Measurements from ENCODE around the gene FARP1.

Gene FARP1

DNA sequence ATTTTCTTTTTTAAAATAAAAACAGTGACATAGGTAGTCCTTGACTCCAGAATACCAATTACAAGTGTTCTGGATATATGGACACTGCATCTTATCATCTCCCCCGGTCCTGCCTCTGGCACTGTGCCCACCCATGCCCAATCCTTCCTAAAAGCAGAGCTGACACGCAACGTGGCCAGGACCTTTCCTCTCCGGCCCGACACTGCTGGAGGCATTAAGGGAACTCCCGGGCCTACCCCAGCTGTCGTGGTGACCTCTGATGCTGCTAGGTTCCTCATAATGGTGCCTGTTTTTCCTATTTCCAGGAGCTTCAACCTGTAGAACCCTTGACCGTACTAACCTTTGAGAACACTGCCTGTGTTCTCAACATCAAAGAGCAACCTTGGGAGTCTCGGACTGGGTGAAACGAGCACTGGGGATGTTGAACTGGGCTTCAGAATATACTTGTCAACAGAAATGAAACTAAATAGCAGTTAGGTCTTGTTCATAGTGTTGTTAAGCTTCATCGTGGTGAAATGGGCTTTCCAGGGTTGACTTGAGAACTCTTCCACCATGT is 48.1 kb downstream of the FARP1 start:
- TF ChIP-seq GATA2 (IDR thresholded peaks at IDR 0.05; ENCODE audit: low read depth, low read length) (no peak), GATA3 (IDR thresholded peaks at IDR 0.05; ENCODE audit: low read depth, low read length) (no peak)

DNA sequence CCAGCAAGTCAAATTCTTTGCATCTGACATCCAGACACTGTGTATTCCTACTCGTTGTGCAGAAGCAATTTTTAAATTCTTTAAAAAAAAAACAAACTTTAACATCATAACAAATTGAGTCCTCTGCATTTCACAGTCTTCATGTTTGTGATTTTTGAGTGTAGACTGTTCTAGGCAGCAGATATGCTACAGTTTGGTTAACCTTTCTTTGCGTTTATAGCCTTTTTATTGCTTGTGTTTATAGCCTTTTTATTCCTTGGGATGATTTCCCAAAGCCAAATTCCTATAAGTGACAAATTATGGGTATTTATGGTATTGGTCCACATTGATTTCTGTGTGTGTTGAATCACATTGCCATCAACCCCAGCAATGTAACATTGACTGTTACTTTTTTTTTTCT is 49.1 kb downstream of the FARP1 start:
- TF ChIP-seq GATA3 (IDR thresholded peaks at IDR 0.05; ENCODE audit: low read depth, low read length) (no peak), GATA2 (IDR thresholded peaks at IDR 0.05; ENCODE audit: low read depth, low read length) (no peak)

DNA sequence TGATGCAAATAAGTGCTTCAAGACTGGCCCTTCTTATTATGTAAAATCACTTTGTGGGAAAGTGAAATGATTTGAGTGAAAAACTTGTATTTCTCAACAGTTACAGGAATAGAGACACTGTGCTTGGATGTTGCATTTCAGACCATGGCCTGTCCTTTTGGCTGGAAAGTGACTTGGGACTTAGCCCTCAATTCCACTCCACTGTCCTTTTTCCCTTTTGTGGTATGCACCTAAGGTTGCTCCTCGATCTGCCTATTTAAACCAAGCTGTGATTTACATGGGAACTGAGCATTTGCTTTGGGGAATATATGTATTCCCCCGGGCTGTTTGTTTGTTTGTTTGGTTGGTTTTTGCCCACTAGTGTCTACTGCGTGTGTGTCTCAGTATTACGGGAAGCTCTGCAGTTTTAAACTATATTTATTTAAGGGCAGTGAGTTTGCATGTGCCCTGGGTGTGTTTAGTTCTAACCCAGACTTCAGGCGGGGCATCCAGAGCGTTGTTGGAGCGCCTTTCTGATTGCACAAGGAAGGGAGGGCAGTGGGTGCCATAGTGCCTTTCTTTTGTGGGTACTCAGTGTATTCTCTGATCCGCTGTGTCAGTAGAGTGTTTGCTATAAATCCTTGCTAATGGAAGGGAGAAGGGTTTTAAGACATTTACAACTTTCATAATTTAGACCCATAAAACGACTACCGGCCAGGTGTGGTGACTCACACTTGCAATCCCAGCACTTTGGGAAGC is 52.3 kb downstream of the FARP1 start:
- no peak for TF ChIP-seq GATA2 (IDR thresholded peaks at IDR 0.05; ENCODE audit: low read depth, low read length)
- TF ChIP-seq GATA3 (IDR thresholded peaks at IDR 0.05; ENCODE audit: low read depth, low read length) = no peak

- TF ChIP-seq GATA2 (IDR thresholded peaks at IDR 0.05; ENCODE audit: low read depth, low read length) (no peak), GATA3 (IDR thresholded peaks at IDR 0.05; ENCODE audit: low read depth, low read length) (no peak)
These were observed 55.8 kb downstream of the FARP1 start for GRCh38 chr13:98198683-98199082.

DNA sequence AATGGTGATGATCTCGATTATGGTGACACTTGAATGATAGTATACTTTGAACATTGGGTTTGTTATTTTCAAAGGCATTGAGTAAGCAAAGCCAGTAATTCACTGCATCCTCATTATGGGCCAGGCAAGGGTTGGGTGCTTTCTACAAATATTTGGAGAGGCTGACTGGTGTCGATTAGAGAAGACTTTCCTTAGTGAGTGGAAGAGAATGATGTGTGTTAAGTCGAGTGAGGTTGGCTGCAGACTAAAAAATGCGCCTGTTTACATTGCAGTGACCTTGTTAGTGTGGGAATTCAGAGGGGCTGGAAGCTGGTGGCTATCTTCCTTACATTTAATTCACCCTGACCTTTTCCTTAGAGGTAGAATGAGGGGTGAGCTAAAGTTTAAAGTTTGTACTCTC is 56.6 kb downstream of the FARP1 start:
- TF ChIP-seq GATA3 (IDR thresholded peaks at IDR 0.05; ENCODE audit: low read depth, low read length) = no peak
- TF ChIP-seq GATA2 (IDR thresholded peaks at IDR 0.05; ENCODE audit: low read depth, low read length) = no peak

GRCh38 chr13:98200211-98200878 is 57.5 kb downstream of the FARP1 start:
- TF ChIP-seq GATA2 (IDR thresholded peaks at IDR 0.05; ENCODE audit: low read depth, low read length) (no peak), GATA3 (IDR thresholded peaks at IDR 0.05; ENCODE audit: low read depth, low read length) (no peak)

GRCh38 chr13:98201189-98201588 is 58.3 kb downstream of the FARP1 start:
- TF ChIP-seq GATA3 (IDR thresholded peaks at IDR 0.05; ENCODE audit: low read depth, low read length) = no peak
- TF ChIP-seq GATA2 (IDR thresholded peaks at IDR 0.05; ENCODE audit: low read depth, low read length) = no peak

DNA sequence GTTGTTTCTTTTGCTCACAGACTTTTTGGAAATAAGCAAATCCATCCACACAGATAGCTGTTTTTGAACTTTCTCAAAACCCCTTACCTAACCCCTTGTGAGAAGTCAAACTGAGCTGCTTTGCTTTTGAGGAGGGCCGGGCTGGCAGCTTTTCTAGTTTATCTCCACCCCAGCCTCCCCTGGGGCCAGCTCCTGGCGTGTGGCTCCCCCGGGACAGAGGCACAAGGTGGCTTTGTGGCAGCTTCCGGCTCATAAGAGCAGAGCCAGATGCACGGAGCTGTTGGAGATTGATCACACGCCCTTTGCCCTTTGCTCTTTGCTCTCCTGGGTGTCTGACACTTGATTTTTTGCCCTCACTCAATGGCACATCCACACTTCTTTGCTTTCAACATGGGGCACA is 59.1 kb downstream of the FARP1 start:
- TF ChIP-seq GATA2 (IDR thresholded peaks at IDR 0.05; ENCODE audit: low read depth, low read length) (no peak), GATA3 (IDR thresholded peaks at IDR 0.05; ENCODE audit: low read depth, low read length) (no peak)

DNA sequence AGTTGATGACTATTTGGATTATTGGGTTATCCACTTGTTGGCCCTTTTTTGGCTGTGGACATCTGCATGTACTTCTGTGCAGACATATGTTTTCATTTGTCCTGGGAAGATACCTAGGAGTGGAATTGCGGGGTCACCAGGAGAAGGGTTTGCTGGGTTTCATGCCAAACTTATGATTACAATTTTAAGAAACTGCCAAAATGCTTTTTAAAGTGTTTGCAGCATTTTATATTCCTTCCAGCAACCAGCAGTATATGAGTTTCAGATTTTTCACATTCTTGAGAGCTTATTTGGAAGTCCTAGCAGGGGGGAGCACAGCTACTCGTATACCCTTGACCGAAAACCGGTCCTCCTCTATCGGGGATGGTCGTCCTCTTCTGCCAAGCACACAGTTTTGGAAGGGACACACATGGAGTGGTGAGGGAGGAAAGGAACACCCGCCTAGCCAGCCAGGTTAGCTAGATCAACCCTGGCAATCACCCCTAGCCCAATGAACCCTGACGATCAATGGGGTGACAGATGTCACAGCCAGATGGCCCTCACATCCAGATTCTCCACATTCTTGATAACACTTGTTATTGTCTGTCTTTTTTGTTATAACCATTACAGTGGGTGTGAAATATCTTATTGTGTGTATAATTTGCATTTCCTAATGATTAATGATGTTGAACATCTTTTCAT is 60.9 kb downstream of the FARP1 start:
- TF ChIP-seq GATA3 (IDR thresholded peaks at IDR 0.05; ENCODE audit: low read depth, low read length) (no peak), GATA2 (IDR thresholded peaks at IDR 0.05; ENCODE audit: low read depth, low read length) (no peak)

- TF ChIP-seq GATA2 (IDR thresholded peaks at IDR 0.05; ENCODE audit: low read depth, low read length) (no peak), GATA3 (IDR thresholded peaks at IDR 0.05; ENCODE audit: low read depth, low read length) (no peak)
These were observed 61.7 kb downstream of the FARP1 start for GRCh38 chr13:98204546-98204945.

DNA sequence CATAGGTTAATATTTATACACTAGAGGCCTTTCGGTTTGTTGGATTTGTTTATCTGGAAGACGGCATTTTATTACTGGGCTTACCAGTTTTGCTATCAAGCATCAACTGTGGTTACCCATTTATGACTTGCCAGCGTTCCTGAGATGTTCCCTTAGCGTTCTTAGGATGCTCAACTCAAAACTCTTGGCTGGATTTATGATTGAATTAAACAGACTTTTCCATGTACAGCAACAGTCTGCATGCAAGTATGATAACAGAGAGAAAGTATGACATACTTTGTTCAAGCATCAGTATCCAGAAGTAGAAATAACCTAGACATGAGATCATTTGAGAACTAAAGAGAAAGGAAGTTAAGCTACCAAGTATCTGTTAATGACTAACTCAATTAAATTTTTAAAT is 64.1 kb downstream of the FARP1 start:
- TF ChIP-seq GATA3 (IDR thresholded peaks at IDR 0.05; ENCODE audit: low read depth, low read length) = no peak

DNA sequence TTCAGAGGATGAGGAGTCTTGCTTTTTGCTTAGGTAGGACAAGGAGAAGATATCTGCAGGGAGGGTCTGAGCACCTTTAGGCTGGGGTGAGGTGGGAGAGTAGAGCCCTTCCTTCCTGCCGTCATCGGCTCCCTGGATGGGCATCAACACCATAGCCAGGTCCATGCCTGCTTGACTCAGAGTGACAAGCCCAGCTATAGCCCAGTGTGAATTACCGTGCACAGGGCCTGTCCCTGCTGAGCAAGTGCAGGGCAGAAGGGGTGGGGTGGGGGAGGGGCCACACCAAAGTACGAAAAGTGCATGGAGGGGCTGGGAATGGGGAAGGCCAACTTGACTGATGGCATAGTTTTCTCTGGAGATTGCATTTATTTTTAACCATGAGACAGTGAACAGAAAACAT is 64.5 kb downstream of the FARP1 start:
- TF ChIP-seq GATA2 (IDR thresholded peaks at IDR 0.05; ENCODE audit: low read depth, low read length) = no peak
- no peak for TF ChIP-seq GATA3 (IDR thresholded peaks at IDR 0.05; ENCODE audit: low read depth, low read length)

DNA sequence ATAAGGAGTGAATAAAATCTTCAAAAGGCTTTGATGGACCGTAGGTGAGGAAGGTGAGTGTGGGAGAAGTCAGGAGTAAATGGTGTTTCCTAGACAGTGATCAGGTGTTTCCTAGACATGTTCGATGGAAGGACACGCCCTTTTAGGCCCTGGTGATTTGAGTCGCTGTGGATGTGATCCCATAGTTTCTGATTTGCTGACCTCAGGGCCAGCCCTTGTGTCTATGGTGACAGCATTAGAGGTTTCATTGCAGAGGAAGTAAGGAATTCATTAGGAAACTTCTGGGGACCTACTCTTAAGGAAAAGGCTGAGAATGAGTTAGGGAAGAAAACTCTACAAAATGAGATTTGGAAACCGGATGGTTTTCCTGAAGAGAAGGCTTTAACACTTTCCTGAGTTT is 65.7 kb downstream of the FARP1 start:
- no peak for TF ChIP-seq GATA2 (IDR thresholded peaks at IDR 0.05; ENCODE audit: low read depth, low read length)
- no peak for TF ChIP-seq GATA3 (IDR thresholded peaks at IDR 0.05; ENCODE audit: low read depth, low read length)

GRCh38 chr13:98212763-98213162 is 69.9 kb downstream of the FARP1 start:
- TF ChIP-seq GATA3 (IDR thresholded peaks at IDR 0.05; ENCODE audit: low read depth, low read length) (no peak), GATA2 (IDR thresholded peaks at IDR 0.05; ENCODE audit: low read depth, low read length) (no peak)

All from SH-SY5Y (cell line).